ENCODE results near the gene TNFRSF8. TPM values are rescaled to one million over a fixed set of nuclear protein-coding genes. Genes with fewer than 3 reads are reported as not detected.

Gene TNFRSF8
- total and polyA plus RNA-seq, 9 of the 15 experiments (the other 6 are each of a cell fraction or from before 2014, with no cell fraction given): 3.5 to 38.4 (median 17.1) TPM

DNA sequence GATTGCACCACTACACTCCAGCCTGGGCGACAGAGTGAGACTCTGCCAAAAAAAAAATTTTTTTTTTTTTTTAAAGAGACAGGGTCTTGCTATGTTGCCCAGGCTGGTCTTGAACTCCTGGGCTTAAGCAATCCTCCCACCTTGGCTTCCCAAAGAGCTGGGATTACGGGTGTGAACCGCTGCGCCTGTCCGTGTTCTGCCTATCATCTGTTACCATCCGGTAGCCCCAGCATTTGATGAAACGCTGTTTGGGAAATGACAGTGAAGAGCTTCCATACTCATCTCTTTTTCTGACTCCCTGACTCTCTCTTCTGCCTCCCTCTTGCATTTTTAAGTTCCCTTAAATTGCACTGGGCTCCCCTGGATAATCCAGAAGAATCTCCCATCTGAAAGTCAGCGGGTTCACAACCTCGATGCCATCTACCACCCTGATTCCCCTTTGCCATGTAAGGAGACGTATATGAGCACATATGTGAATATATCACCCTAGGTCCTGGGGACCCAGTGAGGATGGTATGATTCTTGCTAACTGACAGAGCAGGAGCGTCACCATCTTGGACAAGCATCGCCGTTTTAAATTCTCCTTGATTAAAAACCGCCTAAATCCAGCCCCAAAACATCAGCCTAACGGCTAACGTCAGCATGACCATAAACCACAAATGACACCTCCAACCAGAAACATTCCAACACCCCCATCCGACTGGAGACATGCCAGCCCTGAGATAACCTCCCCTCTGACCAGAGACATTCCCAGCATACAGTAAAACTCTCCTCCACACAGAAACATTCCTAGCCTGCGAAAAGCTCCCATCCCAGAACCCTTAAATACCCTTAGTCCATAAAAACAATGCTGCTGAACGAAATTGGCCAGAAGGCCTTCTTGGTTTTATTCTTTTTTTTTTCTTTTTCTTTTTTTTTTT lies 12.4 kb downstream of the TNFRSF8 start (continued):
- TF ChIP-seq, protein P1, sequence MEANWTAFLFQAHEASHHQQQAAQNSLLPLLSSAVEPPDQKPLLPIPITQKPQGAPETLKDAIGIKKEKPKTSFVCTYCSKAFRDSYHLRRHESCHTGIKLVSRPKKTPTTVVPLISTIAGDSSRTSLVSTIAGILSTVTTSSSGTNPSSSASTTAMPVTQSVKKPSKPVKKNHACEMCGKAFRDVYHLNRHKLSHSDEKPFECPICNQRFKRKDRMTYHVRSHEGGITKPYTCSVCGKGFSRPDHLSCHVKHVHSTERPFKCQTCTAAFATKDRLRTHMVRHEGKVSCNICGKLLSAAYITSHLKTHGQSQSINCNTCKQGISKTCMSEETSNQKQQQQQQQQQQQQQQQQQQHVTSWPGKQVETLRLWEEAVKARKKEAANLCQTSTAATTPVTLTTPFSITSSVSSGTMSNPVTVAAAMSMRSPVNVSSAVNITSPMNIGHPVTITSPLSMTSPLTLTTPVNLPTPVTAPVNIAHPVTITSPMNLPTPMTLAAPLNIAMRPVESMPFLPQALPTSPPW (CRISPR knock-in tag; IDR thresholded peaks at IDR 0.05): peak; percentile 82
- TF ChIP-seq BCL6 (CRISPR knock-in tag; IDR thresholded peaks at IDR 0.05) (peak; percentile 98), ZEB2 (IDR thresholded peaks at IDR 0.05) (peak; percentile 78), ZKSCAN1 (IDR thresholded peaks at IDR 0.05; ENCODE audit: low read depth, low read length) (no peak), PCBP2 (IDR thresholded peaks at IDR 0.05; ENCODE audit: low read depth, low read length, poor library complexity, severe bottlenecking) (no peak), ZBED1 (IDR thresholded peaks at IDR 0.05) (no peak; the same call in 1 of the 2 replicates), ZNF561 (CRISPR knock-in tag; conservative IDR thresholded peaks at IDR 0.05) (peak; percentile 88), ZNF699 (CRISPR knock-in tag; IDR thresholded peaks at IDR 0.05; ENCODE audit: insufficient replicate concordance) (no peak), ZNF282 (CRISPR knock-in tag; IDR thresholded peaks at IDR 0.05) (no peak), NEUROD1 (IDR thresholded peaks at IDR 0.05; ENCODE audit: borderline replicate concordance, low read depth, low read length, partially characterized antibody) (no peak), ZNF780A (CRISPR knock-in tag; IDR thresholded peaks at IDR 0.05) (peak; percentile 81; the same call in 1 of the 2 replicates), TCFL5 (CRISPR knock-in tag; conservative IDR thresholded peaks at IDR 0.05) (peak; percentile 96), TAF1 (IDR thresholded peaks at IDR 0.05; ENCODE audit: control insufficient read depth, extremely low read depth, insufficient read depth, low read length, severe bottlenecking) (no peak)
- TF ChIP-seq, protein P2, sequence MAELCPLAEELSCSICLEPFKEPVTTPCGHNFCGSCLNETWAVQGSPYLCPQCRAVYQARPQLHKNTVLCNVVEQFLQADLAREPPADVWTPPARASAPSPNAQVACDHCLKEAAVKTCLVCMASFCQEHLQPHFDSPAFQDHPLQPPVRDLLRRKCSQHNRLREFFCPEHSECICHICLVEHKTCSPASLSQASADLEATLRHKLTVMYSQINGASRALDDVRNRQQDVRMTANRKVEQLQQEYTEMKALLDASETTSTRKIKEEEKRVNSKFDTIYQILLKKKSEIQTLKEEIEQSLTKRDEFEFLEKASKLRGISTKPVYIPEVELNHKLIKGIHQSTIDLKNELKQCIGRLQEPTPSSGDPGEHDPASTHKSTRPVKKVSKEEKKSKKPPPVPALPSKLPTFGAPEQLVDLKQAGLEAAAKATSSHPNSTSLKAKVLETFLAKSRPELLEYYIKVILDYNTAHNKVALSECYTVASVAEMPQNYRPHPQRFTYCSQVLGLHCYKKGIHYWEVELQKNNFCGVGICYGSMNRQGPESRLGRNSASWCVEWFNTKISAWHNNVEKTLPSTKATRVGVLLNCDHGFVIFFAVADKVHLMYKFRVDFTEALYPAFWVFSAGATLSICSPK (IDR thresholded peaks at IDR 0.05; ENCODE audit: borderline replicate concordance): 0 out of 2 replicates have a peak, but pooled peaks have one; percentile 22
- TF ChIP-seq, protein P3, sequence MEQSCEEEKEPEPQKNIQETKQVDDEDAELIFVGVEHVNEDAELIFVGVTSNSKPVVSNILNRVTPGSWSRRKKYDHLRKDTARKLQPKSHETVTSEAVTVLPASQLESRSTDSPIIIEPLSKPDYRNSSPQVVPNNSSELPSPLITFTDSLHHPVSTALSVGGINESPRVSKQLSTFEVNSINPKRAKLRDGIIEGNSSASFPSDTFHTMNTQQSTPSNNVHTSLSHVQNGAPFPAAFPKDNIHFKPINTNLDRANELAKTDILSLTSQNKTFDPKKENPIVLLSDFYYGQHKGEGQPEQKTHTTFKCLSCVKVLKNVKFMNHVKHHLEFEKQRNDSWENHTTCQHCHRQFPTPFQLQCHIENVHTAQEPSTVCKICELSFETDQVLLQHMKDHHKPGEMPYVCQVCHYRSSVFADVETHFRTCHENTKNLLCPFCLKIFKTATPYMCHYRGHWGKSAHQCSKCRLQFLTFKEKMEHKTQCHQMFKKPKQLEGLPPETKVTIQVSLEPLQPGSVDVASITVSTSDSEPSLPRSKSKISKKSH (CRISPR knock-in tag; IDR thresholded peaks at IDR 0.05): peak; percentile 87
